Measurements from ENCODE around the gene ZFTA.
"Not testable (repeated sequence)": the region's sequence is repeated elsewhere in the genome, so short reads cannot be mapped to it uniquely, and the experiment has no call there.

The ZFTA gene

DNA sequence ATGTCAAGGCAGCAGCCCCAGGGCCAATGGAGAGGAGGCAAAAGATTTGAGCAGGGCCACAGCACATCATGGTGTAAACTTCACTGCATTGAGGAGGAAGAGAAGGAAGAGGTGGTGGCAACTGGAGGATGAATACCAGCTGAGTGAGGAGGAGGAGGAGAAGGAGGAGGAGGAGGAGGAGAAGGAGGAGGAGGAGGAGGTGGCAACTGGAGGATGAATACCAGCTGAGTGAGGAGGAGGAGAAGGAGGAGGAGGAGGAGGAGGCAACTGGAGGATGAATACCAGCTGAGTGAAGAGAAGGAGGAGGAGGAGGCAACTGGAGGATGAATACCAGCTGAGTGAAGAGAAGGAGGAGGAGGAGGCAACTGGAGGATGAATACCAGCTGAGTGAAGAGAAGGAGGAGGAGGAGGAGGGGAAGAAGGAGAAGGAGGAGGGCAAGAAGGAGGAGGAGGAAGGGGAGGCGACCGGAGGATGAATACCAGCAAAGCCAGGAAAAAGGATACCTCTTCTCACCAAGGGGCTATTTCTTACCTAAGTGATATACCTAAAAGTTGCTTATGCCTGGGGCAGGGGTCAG, 3.3 kb upstream of the ZFTA start:
- DNase-seq = not testable (repeated sequence)

DNA sequence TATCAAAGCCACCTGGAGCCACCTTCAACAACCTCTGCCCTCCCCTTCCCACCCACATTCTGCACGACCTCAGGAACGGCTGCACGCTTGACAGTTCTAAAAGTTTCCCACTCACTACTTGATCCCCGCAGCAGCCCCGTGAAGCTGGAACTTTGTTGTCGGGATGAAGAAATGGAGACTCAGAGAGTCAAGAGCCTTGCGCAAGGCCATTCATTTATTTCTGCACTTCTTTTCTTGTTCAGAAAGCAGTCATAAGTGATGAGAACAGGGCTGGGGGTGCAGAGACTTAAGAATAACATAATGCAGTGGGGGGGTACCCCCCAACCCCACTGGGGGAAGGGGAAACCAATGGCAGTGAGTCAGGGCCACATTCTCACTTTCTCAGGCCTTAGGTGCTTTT, 2.2 kb upstream of the ZFTA start:
- DNase-seq = no peak

DNA sequence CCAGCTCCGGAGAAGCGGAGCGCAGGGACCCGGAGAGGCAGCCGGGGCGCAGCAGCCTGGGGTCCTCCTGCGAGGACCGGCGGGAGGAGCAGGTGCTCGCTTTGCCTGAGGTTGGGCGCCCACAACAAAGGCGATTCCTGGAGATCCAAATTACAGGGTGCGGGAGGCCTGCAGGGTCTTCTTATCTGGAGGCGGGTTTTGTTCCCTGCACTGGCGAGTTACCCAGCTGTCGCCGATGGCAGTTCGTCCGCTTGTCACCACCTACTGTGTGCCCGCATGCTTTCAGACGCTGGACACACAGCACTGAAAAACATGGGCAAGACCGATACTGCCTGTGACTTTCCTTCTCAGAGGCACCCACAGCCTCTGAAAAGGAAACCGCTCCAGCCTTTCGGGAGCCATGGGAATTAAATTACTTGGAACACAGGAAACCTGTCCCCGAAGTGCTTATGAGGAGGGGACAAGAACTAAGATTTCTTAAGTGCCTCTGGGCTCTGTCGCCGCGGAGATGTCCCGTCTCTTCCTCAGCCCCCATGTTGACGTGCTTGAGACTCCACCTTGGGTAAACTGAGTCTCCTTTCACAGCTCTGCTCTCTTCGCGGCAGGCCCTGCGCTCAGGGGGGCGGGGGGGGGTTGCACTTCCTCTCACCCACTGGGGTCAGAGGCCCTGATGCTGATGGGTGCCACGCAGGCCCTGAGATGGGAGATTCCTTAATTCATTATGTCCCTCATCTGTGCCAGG, 1.3 kb upstream of the ZFTA start:
- DNase-seq = no peak

DNA sequence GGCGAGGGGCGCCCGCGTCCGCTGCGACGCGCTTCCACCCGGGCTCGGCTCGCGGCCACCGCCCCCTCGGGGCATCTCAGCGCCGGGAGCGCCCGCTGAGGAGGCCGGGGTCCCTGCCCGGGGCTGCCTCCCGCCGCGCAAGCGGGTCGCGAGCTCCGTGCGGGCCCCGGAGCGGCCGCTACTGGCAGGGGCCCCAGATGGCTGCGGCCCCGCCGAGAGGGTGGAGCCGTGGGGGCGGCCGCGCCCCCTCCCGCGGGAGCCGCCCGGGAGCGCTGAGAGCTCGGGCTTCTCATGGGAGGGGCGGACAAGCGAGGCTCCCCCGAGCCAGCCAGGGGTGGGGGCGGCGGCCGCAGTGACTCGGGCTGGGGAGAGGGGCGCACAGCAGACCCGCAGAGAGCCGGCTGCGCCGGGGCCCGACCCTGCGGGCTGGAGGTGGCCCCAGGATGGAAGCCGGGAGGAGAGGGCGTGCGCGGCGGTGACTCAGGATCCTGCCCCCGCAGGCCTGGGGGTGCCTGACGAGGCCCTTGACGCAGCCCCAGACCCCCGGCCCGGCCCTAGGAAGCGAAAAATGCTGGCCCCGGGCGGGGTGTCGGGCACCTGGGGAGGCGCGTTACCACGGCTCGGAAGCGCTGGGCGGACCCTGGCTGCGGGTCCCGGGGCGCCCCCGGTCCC, 603 bp upstream of the ZFTA start:
- DNase-seq = no peak

DNA sequence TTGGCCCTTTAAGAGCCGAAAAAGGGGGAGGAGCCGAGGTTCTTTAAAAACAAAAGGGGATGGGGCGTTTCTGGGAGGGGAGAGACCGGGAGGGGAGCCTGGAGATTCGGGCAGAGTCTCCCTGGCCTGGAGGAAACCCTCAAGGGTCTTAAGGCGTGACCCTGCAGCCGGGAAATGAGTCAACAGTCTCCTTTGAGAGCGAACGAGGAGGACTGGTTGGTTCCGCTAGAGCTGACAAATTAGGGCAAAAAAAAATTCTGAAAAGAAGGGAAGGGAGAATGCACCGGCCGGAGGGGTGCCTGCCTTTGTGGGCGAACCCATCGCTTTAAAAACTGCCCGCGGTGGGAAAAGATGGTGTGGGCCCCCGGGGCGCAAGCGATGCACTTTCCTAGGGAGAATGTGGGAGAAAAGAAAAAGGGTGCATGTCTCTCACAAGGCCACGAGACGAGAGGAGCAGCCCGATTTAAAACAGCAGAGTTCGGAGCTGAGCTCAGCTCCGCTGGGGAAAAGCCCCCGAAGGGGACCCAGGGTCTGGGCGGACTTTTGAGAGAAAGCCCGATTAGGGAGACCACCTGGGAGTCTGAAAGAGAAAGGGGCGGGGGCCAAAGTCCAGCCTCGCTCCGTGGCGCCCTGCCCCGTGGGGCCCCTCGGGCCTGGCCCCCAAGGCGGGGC, 874 bp downstream of the ZFTA start:
- peak; percentile 19 to 76 for DNase-seq

DNA sequence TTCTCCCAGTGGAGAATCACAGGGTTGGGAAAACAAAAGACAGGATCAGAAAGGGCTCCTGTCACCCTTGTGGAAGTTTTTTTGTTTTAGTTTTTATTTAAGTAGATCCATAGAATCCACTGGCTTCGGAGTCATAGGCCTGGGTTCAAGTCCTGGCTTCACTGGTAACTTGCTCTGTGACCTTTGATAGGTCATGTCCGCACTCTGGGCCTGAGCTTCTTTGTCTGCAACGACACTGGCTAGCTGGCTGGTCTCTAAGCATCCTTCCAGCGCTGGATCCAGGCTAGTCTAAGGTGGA, 1.4 kb downstream of the ZFTA start:
- DNase-seq = no peak

DNA sequence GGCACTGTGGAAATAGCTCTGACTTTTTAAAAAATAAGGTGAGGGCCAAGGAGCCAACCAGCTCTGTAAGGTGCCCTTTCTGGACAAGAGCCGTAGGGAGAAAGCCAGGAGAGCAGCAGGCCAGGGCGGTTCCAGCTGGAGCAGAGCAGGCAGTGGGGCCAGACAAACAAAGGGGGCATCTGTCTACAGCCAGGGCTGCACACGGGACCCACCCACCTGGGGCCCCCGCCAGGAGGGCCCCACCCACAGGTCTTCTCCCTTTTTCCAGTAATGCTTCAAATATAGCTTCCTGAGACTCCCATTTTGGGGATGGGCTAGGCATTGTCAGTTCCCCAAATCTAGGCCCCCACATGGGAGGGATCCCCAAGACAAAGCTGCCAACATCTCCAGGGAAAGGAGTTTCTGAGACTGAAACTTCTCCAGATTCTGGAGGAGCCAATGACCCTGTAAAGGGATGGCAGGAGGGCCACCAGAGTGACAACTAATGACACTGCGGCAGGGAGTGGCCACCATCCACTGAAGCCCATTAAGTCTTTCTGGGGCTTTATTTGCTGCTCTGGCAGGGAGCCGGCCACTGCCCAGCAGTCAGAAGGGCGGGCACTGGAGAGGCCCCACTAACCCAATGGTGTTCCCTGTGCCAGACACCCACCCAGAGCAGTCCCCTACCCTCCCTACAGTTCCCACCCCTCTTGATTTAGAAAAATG, 1.9 kb downstream of the ZFTA start:
- DNase-seq = no peak

DNA sequence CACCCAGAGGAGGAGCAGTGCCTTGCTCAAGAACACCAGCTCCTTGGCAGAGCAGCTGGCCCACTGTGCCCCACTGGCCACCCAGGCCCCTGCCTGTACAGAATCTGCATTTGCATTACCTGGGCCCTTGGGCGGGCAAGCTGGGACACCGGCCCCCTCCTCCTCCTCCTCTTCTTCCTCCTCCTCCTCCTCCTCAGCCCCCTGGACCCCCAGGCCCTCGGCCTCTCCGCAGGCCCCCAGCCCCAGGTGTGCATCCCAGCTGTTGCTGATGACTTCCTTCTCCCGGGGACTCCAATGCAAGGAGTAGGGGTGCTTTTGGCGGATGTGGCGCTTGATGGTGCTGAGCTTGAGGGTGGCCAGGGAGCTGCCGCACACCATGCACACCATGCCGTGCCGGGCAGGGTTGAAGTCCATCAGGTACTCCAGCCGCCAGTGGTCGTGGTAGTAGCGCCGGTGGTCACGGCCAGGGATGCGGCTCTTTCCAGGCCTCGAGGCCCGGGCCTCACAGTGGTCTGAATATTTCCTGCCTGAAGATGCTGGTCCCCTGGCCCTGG, 2.8 kb downstream of the ZFTA start:
- no peak for DNase-seq

DNA sequence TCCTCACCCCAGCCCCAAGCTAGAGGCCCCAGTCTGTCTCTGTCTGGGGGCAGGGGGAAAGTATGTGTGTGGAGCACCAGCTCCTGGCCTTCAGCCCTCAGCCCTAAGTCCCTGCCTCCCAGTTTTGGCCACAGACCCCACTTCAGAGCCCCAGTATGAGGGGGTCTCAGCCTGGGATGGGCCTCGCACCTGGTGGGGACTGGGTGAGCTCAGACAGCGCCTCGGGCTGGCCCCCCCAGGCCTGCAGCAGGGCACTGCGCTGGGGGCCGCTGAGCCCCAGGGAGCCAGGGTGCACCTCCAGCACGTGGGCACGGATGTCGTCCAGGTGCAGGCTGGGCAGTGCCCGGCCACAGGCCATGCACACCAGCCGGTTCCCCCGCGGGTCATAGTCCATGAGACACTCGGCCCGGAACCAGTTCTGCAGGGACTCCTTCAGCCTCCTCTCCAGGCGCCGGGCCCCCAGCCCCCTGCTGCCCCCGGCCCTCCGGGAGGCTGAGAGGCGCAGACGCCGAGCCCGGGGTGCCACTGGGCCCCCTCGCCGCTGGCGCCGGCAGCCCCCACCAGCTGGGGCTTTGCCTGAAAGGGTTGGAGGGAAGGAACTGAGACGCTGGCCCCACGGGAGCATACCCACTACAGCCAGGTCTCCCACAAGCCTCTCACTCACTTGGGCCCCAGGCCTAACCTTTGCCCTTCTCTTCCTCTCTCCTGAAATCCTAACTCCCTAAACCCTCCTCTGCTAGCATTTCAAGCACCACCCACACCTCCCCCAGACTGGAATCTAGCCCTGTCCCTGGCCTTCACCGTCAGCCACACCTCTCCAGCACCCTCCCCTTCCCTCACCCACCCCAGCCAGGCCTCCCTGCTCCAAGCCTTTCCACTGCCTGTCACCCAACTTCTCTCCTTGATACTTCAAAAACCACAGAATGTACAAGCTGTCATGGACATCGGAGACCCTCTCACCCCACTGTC, 3.6 kb downstream of the ZFTA start:
- no peak for DNase-seq

DNA sequence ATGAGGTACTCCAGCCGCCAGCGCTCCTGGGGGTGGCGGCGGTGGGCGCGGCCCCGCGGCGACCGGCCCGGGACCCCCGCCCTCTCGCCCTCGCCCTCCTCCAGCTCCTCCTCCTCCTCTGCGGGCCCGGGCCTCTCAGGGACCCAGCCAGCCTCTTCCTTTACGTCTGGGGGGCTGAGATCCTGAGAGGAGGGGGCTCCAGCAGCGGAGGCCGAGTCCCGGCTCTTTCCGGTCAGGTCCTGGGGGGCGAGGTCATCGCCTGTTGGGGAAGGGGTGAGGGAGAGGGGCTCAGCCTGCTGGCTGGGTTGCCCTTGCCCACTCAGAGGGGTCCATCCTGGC, 4.3 kb downstream of the ZFTA start:
- no peak for DNase-seq

DNA sequence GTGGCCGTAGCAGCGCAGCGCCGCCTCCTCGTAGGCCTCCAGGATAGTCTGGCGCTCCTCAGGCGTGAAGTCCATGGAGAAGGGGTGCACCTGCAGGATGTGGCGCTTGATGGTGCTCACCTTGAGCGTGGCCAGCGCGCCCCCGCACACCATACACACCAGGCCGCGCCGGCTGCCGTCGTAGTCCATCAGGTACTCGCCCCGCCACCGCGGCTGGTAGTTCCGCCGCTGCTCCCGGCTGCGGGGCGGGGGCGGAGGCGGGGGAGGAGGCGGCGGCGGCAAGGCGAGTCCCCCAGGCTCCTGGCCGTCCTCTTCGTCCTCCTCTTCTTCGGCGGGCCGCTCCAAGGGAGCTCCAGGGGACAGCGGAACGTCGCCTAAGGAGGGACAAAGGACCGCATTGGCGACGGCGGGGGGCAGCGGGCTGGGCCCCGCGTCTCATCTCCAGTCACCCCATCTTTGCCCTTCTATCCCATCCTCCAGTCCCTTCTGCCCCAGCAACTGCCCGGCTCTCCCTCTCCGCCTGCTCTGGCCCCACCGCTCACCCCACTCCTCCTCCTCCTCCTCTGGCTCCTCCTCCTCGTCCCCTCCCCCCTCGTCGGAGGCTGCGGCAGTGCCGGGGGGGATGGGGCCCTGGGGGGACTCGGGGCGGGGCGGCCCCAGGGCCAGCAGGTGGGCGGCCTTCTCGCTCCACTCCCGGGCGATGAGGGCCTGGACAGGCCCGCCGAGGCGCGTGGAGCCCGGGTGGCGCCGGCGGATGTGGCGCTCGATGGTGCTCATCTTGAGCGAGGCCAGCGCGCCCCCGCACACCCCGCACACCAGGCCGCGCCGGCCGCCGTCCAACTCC, 4.9 kb downstream of the ZFTA start:
- DNase-seq = no peak

DNA sequence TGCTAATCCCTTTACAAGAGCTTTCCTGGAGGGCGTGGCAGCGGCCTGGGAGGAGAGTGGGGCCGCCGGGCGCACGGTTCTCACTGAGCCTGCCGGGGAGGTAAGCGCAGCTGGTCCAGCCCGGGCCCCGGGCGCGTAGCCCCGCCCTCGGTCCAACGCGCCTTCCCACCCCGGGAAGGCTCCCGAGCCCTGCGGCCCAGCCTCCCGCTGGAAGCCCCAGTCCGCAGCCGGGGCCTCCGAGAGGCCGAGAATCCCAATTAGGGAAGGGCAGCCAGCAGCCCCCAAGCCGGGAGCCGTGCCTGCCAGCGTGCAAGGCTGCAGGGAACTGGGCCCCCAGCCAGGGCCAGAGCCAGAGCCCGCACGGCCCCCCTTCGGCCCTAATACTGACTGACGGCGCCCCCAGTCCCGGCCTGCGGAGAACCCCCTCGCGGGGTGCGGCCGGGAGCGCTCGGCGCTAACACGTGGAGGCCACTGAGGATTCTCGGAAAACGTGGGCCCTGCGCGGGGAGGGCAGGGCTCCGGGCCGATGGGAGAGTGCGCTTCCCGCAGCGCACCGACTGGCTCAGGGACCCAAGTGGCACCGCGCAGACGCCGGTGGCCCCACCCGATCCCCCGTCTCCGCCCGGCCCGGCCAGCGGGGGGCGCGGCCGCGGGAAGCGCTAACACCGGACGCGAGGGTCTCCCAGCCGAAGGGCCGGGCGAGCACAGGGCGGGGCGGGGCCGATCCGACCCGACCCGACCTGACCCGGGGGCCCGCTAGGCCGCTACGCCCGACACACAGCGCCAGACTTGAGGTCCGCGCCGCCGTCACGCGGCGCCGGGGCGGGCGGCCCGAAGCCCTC, 5.7 kb downstream of the ZFTA start:
- DNase-seq = no peak

DNA sequence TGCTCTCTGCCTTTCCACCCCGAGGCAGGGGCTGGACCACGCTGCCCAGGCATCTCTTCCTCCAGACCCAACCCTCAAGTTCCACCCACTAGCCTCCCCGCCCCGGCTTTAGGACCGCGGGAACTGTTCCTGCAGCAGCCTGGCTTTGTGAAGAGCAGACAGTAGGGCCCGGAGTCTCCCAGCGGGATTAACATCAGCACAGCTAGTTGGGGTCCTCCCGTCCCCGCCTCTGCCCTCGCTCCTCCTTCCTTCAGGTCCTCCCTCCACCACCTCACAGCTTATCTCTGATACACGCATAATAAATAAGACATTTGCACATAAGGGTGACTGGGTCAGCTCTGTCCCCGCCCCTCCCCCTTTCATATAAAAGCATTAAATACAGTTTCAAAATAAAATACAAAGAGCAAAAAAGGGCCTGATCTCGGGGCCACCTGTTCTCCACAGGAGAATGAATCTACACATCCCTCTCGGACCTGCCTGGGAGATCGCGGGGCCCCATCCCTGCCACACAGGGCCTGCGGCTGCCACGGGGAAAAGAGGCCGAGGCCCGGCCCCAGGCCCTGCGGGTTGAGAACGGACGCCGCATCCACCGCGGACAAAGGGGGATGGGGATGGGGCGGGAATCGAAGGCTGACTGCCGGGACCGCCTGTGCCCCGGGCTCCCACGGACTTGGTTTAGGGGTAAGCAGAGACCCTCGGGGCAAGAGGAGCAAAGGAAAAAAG, 6.5 kb downstream of the ZFTA start:
- DNase-seq = no peak

DNA sequence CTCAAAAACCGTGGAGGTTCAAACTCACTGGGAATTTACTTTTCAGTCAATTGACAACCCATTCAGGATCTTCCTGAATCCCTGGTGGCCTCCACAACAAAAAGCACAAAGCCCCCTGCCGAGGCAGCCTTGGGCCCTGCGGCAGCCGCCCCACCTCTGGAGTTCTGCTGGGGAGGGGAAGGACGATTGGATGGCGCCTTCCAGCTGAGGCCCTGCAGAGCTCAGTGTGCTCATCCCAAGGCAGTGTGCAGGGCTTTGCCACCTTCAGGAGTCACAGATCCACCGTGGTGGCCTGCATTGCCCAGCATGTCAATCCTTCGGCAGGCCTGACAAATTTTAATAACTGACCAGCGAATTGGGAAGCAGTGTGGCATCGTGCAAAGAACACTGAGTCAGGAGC, 7.4 kb downstream of the ZFTA start:
- DNase-seq = no peak

DNA sequence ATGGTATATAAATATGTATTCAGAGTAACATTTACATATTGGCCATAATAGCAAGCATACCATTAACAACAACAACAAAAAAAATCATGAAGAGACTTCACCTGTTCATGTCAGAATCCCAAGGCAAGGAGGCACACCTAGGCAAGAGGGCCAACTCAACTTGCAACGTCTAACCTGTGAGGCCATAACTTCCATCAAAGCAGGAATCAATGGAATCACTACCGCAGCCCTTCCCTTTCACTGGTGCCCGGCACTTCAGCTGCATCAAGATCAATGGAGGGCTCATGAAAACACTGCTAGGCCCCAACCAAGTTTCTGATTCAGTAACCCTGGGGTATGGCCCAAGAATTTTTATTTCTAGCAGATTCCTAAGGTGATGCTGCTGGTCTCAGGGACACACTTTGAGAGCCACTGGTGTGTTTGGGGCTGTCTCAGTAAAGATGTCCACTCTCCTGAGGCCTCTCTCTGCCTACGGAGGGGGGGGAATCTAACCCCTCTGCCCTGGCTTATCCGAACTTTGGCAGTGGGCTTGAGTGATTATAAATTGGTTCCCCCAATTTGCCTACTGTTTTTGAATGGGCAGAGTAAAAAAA, 8.0 kb downstream of the ZFTA start:
- DNase-seq = no peak

DNA sequence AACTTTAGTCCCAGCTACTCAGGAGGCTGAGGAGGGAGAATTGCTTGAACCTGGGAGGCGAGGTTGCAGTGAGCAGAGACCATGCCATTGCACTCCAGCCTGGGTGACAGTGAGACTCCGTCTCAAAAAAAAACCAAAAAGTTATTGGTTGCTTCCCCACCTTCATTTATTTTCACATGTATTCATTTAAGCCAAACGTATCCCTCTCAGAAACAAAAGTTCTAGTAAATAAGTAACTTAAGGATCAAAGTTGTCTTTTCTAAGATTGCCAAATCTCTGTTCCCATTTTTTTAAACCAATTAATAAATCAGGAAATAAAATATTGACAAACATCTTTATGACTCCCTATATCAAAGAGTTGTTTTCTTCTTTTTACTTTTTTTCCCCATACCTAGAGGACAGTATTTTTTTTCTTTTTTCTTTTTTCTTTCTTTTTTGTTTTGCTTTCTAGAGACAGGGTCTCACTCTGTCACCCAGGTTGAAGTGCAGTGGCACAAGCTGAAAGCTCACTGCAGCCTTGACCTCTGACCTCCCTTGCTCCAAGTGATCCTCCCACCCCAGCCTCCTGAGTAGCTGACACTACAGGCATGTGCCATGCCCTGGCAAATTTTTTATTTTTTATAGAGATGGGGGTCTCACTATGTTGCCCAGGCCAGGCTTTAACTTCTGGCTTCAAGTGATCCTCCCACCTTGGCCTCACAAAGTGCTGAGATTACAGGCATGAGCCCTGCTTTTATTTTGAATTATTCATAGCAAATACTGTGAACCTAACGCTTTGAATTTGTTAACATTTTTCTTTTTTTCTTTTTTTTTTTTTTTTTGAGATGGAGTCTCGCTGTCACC, 11.4 kb downstream of the ZFTA start:
- no peak for DNase-seq

DNA sequence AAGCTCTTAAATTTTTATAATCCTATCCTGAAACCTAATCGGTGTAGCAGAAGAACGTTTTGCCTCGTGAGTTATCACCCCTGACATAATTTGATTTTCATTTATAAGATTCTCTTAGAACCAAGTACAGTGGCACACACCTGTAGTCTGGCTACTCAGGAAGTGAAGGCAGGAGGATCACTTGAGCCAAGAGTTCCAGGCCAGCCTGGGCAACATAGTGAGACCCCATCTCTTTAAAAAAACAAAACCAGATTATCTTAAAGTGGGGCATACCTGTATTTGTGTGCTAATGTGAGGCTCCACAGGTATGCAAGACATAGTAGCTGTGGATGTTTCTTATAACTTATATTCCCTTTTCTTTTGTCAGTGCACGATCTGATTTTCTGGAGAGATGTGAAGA, 19.0 kb downstream of the ZFTA start:
- DNase-seq = no peak

DNA sequence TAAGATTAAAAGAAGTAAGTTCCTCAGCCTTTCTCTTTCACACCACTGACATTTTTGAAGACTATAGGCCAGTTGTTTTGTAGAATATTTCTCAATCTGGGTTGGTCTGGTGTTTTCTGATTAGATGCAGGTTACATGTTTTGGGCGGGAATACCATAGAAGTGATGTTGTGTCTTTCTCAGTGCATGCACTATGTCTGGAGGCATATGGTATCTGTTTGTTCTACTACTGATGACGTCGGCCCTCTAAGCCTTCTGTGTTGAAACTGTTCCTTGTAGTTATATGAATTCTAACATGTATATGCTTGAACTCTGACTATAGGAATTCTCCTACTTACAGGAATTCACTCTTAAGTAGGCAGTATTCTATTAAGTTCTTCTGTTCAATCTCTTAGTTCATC, 21.6 kb downstream of the ZFTA start:
- no peak for DNase-seq

Data from bone marrow (tissue), 2 donors.